Left lung (tissue), 10 donors: Measurements from ENCODE around the gene EVPLL. TPM values are rescaled to one million over a fixed set of nuclear protein-coding genes. Genes with fewer than 3 reads are reported as not detected.
"Not testable (repeated sequence)": the region's sequence is repeated elsewhere in the genome, so short reads cannot be mapped to it uniquely, and the experiment has no call there.

Source experiments
- ATAC-seq: fragments of 200-7000 bp; cut with Tn5 transposase; one replicate; pipeline ENCODE4 v1.9.1; 2020; ENCODE audit warnings: moderate library complexity
- DNase-seq, 4 donors: peaks; one replicate each; pipeline ENCODE4 v3.0.0-alpha.2; 2013 to 2020
- H3K27ac ChIP-seq, 2 donors: fragments of 200-600 bp; sonication (generic) in 1 of 2; one replicate each; pipeline versions ENCODE4 v1.5.0 to v1.8.0; 2020 to 2021
- H3K27me3 ChIP-seq, 2 donors: fragments of 200-600 bp; sonication (generic) in 1 of 2; one replicate each; pipeline versions ENCODE4 v1.5.0 to v1.8.0; 2020 to 2021
- H3K36me3 ChIP-seq, 2 donors: fragments of 200-600 bp; sonication (generic) in 1 of 2; one replicate each; pipeline versions ENCODE4 v1.5.0 to v1.8.0; 2020 to 2021
- H3K4me1 ChIP-seq, 2 donors: fragments of 200-600 bp; one replicate each; pipeline ENCODE4 v1.8.0; 2021
- H3K4me3 ChIP-seq, 2 donors: fragments of 200-600 bp; sonication (generic) in 1 of 2; one replicate each; pipeline versions ENCODE4 v1.5.0 to v1.8.0; 2020 to 2021; ENCODE audit warnings: mild to moderate bottlenecking in 1 of 2
- H3K9me3 ChIP-seq, 2 donors: fragments of 200-600 bp; sonication (generic) in 1 of 2; one replicate each; pipeline versions ENCODE4 v1.5.0 to v1.8.0; 2020 to 2021
- CTCF ChIP-seq, 2 donors: fragments of 200-600 bp; sonication (generic) in 1 of 2; IDR thresholded peaks; one replicate each; pipeline versions ENCODE4 v1.5.0 to v1.8.0; 2021; ENCODE audit warnings: antibody characterized with exemption in 2 of 2
- intact Hi-C, 2 donors: fragments of 100-400 bp; cut with DNase I; formaldehyde crosslinking; loops; one replicate each; pipeline versions ENCODE4 v1.11.2 to v1.14.2; 2022
- polyA plus RNA-seq, 6 donors: library from polyadenylated mRNA; unstranded; fragments of 120-200 nt; gene quantifications; one replicate each; pipeline ENCODE4 v1.2.1, GENCODE V29; 2013; ENCODE audit not compliant: insufficient read length in 6 of 6
- total RNA-seq, 2 donors: library from RNA; stranded (reverse); fragmentation: NEBNext Ultra II Directional; extraction: Animal tissue kit (Norgen Biotek cat#: 25700); gene quantifications; one replicate each; pipeline ENCODE4 v1.2.1, GENCODE V29; 2021
- donor health status: DM: no; HTN: yes; CAD: no.
- donor health status: DM: no; HTN: no; CAD: no.

The EVPLL gene
- total and polyA plus RNA-seq, 8 donors: 0.26 to 3.1 (median 0.82) TPM

- DNase-seq (peak in 1 of 4 donors; percentile 74), ATAC-seq (no peak)
- intact Hi-C loops: no loop called here
- Histone ChIP-seq H3K4me3 (no peak overlapping the region), H3K9me3 (no peaks in the 10 kb centered on the region), H3K36me3 (no peaks in the 10 kb centered on the region), H3K4me1 (peaks cover 0 to 6% of the 10 kb centered on the region in 2 donors), H3K27ac (no peak overlapping the region), H3K27me3 (peaks cover 5 to 48% of the 10 kb centered on the region in 2 donors)
- no peak for TF ChIP-seq CTCF (IDR thresholded peaks at IDR 0.05)
Measured at GRCh38 chr17:18382441-18383078, 5.0 kb downstream of the EVPLL start.

- ATAC-seq, intact Hi-C loops, H3K36me3 ChIP-seq, H3K27ac ChIP-seq, H3K9me3 ChIP-seq, H3K4me1 ChIP-seq, DNase-seq, H3K4me3 ChIP-seq: not testable (repeated sequence)
- peaks cover 5 to 48% of the 10 kb centered on the region in 2 donors for H3K27me3 ChIP-seq
Measured at GRCh38 chr17:18383079-18383481, 5.5 kb downstream of the EVPLL start.

GRCh38 chr17:18384271-18384670 lies 6.7 kb downstream of the EVPLL start:
- ATAC-seq, H3K4me3 ChIP-seq, H3K36me3 ChIP-seq, intact Hi-C loops, H3K4me1 ChIP-seq, DNase-seq, H3K9me3 ChIP-seq, H3K27ac ChIP-seq: not testable (repeated sequence)
- peaks cover 5 to 48% of the 10 kb centered on the region in 2 donors for H3K27me3 ChIP-seq

GRCh38 chr17:18387583-18387982 lies 10.0 kb downstream of the EVPLL start:
- H3K36me3 ChIP-seq, H3K4me1 ChIP-seq, DNase-seq, H3K27ac ChIP-seq, H3K4me3 ChIP-seq, intact Hi-C loops, H3K9me3 ChIP-seq, ATAC-seq: not testable (repeated sequence)
- peaks cover 5 to 18% of the 10 kb centered on the region in 2 donors for H3K27me3 ChIP-seq

GRCh38 chr17:18388266-18388665 lies 10.7 kb downstream of the EVPLL start:
- DNase-seq, H3K36me3 ChIP-seq, H3K9me3 ChIP-seq, H3K4me1 ChIP-seq, H3K4me3 ChIP-seq, H3K27ac ChIP-seq, intact Hi-C loops, ATAC-seq: not testable (repeated sequence)
- peaks cover 0 to 11% of the 10 kb centered on the region in 2 donors for H3K27me3 ChIP-seq

- H3K4me1 ChIP-seq, DNase-seq, intact Hi-C loops, H3K36me3 ChIP-seq, H3K27me3 ChIP-seq, H3K27ac ChIP-seq, H3K9me3 ChIP-seq, H3K4me3 ChIP-seq: not testable (repeated sequence)
- peak; percentile 54 for ATAC-seq
Measured at GRCh38 chr17:18388728-18389127, 11.2 kb downstream of the EVPLL start.

GRCh38 chr17:18401872-18402590 lies 24.5 kb downstream of the EVPLL start:
- H3K9me3 ChIP-seq, H3K4me1 ChIP-seq, H3K27me3 ChIP-seq, intact Hi-C loops, ATAC-seq, DNase-seq, H3K36me3 ChIP-seq, H3K27ac ChIP-seq, H3K4me3 ChIP-seq: not testable (repeated sequence)

- ATAC-seq, intact Hi-C loops, H3K9me3 ChIP-seq, H3K4me3 ChIP-seq, H3K4me1 ChIP-seq, H3K36me3 ChIP-seq, H3K27me3 ChIP-seq, DNase-seq, H3K27ac ChIP-seq: not testable (repeated sequence)
Measured at GRCh38 chr17:18403166-18403565, 25.6 kb downstream of the EVPLL start.

GRCh38 chr17:18403604-18404003 lies 26.0 kb downstream of the EVPLL start:
- H3K9me3 ChIP-seq, H3K4me3 ChIP-seq, DNase-seq, H3K36me3 ChIP-seq, H3K4me1 ChIP-seq, ATAC-seq, H3K27ac ChIP-seq, intact Hi-C loops, H3K27me3 ChIP-seq: not testable (repeated sequence)

- intact Hi-C loops, H3K4me1 ChIP-seq: not testable (repeated sequence)
Measured at GRCh38 chr17:18408906-18409305, 31.3 kb downstream of the EVPLL start.

GRCh38 chr17:18409321-18409720 lies 31.7 kb downstream of the EVPLL start:
- H3K27ac ChIP-seq, ATAC-seq, DNase-seq, H3K27me3 ChIP-seq, intact Hi-C loops, H3K4me3 ChIP-seq, H3K9me3 ChIP-seq, H3K36me3 ChIP-seq, H3K4me1 ChIP-seq: not testable (repeated sequence)

More at GRCh38 chr17:18408906-18409305, 31.3 kb downstream of the EVPLL start:
- H3K27me3 ChIP-seq, H3K9me3 ChIP-seq, H3K4me3 ChIP-seq, ATAC-seq, H3K27ac ChIP-seq, DNase-seq, H3K36me3 ChIP-seq: not testable (repeated sequence)

GRCh38 chr17:18410736-18411135 lies 33.2 kb downstream of the EVPLL start:
- H3K27me3 ChIP-seq, H3K36me3 ChIP-seq, H3K4me3 ChIP-seq, H3K9me3 ChIP-seq, H3K27ac ChIP-seq, ATAC-seq, H3K4me1 ChIP-seq, intact Hi-C loops: not testable (repeated sequence)
- DNase-seq: peak in 1 of 4 donors; percentile 32
